Renal pelvis (tissue), 4 donors: ENCODE results near the gene MUC20. TPM values are rescaled to one million over a fixed set of nuclear protein-coding genes. Genes with fewer than 3 reads are reported as not detected.

Experiments used
- DNase-seq: peaks from one replicate; pipeline ENCODE4 v3.0.0-alpha.2; 2013
- polyA plus RNA-seq, 3 donors: library from polyadenylated mRNA; unstranded; fragments of 120-200 nt; gene quantifications; one replicate each; pipeline ENCODE4 v1.2.1, GENCODE V29; 2013; ENCODE audit not compliant: insufficient read length in 3 of 3

The MUC20 gene
- polyA plus RNA-seq, 3 donors = 17.2 to 50.5 (median 39.6) TPM

GRCh38 chr3:195751560-195751959 lies 30.8 kb downstream of the MUC20 start:
- DNase-seq = no peak

GRCh38 chr3:195752066-195752465 lies 31.3 kb downstream of the MUC20 start:
- DNase-seq = no peak

- DNase-seq = no peak
Measured at GRCh38 chr3:195752546-195753331, 32.0 kb downstream of the MUC20 start.

DNA sequence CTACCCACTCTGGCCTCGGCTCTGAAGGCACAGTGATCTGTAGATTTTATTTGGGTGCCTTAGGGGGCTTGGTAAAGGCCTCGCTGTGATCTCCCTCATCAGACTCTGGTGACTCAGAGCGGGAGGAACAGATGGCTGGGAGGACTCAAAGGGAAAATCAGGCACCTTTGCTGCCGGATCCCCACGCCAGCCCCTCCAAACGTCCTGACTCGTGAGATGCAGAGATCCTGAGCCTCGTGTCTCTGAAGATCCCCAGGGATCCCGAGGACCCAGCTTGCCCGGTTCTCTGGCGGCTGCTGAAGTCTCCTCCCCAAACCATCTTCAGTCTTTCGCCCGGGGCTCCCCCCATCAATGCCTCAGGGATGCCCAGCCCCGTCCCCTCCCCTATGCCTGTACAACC lies 32.8 kb downstream of the MUC20 start:
- DNase-seq = no peak

DNA sequence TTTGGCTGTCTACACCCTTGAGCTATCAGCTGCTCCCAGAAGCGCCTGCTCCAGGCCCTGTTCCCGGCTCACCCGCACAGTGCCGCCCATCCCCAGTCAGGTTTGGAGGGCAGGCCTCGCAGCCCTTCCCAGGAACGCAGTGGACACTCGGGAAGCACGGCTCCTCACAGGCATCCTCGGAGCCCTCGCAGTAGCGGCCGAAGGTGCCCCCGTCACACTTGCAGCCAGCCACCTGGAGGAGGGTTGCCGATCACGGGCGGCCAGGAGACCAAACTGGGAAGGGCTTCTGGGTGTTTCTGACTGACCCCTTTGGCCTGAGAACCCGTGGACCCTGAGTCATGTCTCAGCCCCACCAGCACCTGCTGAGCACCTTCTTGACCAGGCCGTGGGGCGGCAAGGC lies 33.4 kb downstream of the MUC20 start:
- DNase-seq = no peak

DNA sequence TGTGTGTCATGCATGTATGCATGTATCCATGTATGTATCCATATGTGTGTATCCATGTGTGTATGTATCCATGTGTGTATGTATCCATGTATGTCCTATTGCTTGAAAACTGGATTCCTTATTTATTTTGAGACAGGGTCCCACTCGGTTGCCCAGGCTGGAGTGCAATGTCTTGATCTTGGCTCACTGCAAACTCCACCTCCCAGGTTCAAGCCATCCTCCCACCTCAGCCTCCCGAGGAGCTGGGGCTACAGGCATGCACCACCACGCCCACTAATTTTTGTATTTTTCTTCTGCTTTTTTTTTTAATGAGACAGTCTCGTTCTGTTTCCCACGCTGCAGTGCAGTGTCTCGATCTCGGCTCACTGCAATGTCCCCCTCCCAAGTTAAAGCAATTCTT lies 34.1 kb downstream of the MUC20 start:
- DNase-seq = no peak

GRCh38 chr3:195755391-195755790 lies 34.6 kb downstream of the MUC20 start:
- no peak for DNase-seq

GRCh38 chr3:195755791-195756676 lies 35.3 kb downstream of the MUC20 start:
- DNase-seq = no peak

GRCh38 chr3:195757438-195757770 lies 36.6 kb downstream of the MUC20 start:
- no peak for DNase-seq

GRCh38 chr3:195757827-195758226 lies 37.0 kb downstream of the MUC20 start:
- DNase-seq = no peak

DNA sequence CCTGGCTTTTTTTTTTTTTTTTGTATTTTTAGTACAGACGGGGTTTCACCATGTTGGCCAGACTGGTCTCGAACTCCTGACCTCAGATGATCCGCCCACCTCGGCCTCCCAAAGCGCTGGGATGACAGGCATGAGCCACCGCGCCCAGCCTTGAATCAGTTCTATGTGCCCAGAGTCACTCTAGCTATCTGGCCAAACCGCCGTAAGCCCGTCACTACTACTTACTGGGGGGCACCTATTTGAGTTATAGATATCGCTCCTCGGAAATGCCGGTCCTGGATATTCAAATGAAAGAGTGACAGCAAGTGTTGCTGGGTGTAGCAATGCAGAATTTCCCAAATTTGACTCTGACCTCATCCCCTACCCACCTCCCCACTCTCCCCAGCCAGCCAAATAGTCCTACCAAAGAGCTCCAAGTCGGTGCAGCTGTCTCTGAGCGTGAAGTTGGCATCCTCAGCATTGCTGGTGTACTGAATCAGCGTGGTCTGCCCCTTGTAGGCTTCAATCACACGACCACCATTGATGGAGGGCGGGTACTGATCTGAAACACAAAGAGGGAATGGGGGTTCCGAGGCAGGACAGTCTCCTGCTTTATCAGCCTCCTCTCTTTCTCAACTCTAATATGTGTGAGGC lies 38.1 kb downstream of the MUC20 start:
- no peak for DNase-seq

DNA sequence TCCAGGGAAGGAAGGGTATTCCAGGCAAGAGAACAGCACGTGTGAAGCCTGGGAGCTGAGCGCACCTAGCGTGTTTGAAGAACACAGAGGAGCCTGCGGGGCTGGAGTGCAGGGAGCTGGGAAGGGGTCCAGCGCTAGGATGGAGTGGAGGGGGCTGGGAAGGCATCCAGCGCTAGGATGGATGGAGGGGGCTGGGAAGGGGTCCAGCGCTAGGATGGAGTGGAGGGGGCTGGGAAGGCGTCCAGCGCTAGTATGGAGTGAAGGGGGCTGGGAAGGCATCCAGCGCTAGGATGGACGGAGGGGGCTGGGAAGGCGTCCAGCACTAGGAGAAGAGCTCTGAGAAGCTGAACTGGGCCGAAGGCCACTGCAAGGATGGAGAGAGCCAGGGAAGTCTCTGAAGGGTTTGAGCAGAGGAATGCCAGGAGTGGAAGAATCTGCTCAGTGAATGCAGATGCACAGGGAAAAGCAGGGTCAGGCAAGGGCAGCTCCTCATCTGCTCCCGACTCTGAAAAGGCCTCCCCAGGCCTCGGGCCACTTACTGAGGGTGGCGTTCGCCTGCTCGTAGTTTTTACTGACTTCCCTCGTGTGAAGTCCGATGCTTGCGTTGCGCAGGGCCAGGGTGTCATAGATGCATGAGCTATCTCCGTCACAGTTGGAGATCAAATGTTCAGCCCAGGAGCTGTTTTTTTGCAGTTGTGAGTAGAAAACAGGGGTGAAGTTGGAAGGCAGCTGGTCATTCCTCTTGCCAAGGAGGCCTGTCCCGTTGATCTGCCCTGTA lies 39.8 kb downstream of the MUC20 start:
- peak; percentile 53 for DNase-seq

DNA sequence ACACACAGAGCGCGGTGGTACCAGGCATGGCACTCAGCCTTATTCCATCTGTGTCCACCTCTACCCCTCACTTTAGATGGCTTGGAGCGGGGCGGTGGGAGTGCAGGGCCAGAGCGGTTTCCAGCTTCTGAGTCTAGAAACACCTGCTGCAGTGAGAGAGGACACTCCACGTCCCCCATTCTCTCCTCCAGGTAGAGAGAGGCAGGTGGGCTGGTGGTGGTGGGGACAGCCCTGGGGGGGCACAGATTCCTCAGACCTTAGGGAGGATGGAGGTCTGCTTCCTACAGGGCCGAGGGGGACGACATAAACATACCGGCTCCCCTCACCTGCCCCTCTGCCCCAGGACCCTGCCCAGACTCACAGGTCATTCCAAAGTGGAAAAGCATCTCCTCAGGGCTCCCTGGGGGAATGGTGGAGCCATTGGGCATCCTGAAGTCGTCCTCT lies 40.4 kb downstream of the MUC20 start:
- DNase-seq = no peak

DNA sequence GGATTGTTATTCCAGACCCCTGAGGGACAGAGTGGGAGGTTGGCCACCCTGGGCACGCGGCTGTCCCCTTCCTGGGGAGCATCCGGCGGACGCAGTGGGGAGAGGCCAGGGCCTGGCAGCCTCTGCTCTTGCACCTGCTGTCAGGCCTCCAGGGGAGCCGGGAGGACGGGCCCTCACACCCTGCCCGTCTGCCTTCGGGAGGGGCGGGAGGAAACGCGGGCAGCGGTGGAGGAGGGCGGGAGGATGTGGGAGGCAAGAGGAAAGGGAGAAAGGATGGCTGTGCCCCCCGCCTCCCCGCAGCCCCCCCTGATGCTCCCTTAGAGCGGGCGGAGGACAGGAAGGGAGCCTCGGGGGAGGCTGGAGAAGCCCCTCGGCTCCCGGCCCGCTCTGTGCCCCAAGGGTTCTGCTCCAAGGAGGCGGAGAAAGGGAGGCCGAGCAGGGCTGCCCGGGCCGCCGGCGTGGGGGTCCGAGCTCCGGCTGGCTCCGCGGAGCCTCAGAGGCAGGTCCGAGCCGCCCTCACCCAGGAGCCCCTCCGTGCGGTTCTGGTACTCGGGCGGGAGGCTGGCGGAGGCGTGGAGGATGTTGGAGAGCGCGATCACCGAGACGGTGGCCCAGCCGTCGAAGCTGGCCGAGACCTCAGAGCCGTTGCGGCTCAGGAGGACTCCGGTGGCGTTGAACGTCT lies 40.9 kb downstream of the MUC20 start:
- no peak for DNase-seq

DNA sequence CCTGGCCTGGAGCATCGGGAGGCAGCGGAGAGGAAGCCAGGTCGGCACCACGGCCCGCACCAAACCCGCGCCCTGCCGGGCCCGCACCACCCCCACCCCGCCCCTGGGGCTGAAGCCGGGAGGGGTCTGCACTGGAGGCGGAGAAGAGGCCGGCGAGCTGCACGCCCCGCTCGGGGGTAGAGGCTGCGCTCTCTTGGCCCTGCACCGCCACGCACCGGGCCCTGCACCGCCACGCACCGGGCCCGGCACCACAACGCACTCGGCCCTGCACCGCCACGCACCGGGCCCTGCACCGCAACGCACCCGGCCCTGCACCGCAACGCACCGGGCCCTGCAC lies 41.4 kb downstream of the MUC20 start:
- DNase-seq = no peak

GRCh38 chr3:195762611-195763010 lies 41.8 kb downstream of the MUC20 start:
- DNase-seq = no peak

DNA sequence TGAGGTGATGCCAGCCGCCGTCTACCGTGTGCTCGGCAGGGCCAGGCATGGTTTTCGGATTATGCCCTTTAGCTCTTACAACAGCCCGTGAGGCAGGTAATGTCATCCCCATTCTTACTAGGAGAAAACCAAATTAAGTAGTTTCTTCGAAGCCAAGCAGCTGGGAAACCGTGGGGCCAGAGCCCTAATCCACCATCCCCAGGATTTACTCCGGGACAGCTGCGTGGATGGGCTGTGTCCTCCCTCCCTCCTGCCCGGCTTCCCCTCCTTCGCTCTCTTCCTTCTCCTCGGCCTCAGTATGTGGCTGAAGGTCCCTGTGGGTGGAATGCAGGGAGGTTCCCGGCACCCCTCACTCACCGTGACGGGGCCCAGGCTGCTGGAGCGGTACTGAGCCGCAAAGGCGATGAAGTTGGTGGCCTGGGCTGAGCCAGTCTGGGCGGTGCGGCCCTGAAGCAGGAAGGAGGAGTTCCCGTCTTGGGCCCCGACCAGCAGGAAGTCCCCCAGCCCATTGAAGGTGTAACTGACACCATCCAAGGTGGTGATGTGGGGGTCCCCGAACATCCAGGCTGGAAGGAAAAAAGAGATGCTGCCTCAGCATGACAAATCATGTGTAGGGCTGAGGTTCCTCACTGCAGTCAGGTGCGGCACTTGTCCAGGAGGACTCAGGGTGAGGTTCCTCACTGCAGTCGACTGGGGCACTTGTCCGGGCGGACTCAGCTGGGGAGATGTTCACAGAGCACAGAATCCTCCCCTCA lies 42.5 kb downstream of the MUC20 start:
- DNase-seq = no peak

GRCh38 chr3:195763843-195764825 lies 43.4 kb downstream of the MUC20 start:
- no peak for DNase-seq

DNA sequence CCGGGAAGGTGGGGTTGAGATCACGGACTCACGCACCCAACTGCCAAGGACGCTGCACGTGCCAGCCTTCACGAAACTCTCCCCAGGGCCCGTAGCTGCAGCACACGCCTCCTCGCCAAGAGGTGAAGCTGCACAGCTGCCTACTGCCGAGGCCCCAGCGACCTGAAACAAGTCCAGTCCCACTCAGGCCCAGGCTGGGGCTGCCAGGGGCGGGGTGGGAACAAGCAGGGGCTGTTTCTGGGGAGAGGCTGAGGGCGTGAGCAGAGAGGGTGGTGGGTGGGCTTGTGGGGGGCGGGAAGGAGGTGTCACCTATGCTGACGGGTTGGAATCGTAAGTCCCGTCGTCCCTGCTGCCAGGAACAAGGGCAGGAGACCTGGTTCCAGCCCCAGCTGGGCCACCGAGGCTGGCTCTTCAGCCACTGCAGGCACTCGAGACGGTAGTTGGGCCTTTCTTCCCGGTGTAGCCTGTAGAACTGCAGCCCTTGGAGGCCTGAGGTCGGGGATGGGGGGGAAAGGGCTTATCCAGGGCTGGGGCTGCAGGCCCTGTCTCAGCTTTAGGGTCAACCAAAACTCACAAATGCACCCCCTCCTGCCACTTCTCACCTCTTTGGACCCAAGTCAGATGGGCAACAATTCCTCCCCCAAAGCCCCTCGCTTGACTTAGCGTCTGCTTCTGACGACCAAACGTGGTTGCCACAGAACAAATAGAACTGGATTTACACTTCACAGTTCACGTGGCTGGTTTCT lies 44.4 kb downstream of the MUC20 start:
- DNase-seq = no peak
